ENCODE measurements around the gene TNRC6A.
"Not testable (repeated sequence)": the region's sequence is repeated elsewhere in the genome, so short reads cannot be mapped to it uniquely, and the experiment has no call there.

TNRC6A gene

GRCh38 chr16:24800586-24800985 is 71.1 kb downstream of the TNRC6A start:
- DNase-seq (ENCODE audit: low read depth), result no peak

DNA sequence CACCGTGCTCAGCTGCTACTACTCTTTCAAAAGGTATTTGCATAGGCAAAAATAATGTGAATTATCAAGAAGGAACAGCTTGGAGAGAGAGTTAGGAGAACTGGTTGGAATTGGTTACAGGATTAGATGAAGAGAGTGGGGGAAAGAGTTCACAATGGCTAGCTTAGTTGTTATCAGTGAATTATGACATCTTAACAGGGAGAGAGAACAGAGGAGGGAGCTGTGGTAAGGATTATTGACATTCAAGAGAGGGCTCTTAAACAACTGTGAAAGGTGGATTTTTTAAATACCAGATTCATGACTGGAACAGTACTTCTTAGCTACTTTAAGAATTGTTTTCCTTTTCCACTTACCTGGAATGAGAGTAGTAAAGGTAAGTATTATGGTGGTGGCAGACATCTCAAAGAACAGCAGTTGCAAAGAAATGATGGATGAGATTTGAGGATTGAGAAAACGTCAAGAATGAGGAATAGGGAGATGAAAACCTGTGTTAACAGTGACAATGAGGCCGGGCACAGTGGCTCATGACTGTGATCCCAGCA is 72.4 kb downstream of the TNRC6A start:
- H3K4me3 ChIP-seq (ENCODE audit: low read depth, low read length), result no peak overlapping the region
- DNase-seq (ENCODE audit: low read depth), result no peak

More at GRCh38 chr16:24800586-24800985, 71.1 kb downstream of the TNRC6A start:
- H3K4me3 ChIP-seq (ENCODE audit: low read depth, low read length), result no peak overlapping the region

GRCh38 chr16:24805484-24805883 is 76.0 kb downstream of the TNRC6A start:
- no peak for DNase-seq (ENCODE audit: low read depth)
- no peak overlapping the region for H3K4me3 ChIP-seq (ENCODE audit: low read depth, low read length)

- DNase-seq (ENCODE audit: low read depth), result no peak
- no peak overlapping the region for H3K4me3 ChIP-seq (ENCODE audit: low read depth, low read length)
Measured at GRCh38 chr16:24807301-24807700, 77.8 kb downstream of the TNRC6A start.

DNA sequence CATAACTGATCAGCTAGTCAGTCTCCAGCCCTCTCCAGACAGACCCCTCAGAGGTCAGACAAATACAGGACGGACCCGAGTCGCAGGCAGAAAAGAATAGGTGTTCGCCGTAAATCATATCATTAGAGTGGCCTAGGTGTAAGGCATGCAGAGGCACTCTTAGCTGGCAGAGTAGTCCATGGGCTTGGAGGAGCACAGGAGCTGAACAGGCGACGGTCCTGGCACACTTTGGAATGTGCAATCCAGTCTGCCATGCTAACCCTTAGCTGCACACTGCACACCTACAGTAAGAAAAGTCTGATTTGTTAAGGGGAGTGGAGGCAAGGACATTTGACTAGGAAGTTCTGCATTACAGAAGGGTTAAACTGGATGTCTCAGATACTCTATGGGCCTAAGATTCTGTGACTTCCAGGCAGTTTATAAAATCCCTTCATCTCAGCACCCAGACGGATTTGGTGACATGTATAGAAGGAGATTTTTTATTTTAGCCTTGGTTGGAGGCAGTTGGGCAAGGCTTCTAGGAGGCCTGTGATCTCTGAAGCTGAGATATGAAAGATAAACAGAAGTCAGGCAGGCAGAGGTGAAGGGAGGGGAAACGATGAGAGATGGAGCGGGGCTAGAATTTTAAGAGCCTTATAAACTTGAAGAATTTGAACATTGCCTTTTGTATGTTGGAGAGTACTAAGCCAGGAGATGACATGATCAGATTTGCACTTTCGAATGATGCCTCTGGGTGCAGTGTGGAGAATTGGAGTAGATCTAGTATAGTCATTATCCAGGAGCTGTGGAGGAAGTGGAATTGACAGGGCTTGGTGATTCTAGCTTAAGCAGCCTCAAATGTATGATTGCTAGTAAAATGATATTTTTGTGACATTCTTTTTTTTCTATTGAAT is 81.7 kb downstream of the TNRC6A start:
- H3K4me3 ChIP-seq (ENCODE audit: low read depth, low read length), result no peak overlapping the region
- DNase-seq (ENCODE audit: low read depth), result no peak

DNA sequence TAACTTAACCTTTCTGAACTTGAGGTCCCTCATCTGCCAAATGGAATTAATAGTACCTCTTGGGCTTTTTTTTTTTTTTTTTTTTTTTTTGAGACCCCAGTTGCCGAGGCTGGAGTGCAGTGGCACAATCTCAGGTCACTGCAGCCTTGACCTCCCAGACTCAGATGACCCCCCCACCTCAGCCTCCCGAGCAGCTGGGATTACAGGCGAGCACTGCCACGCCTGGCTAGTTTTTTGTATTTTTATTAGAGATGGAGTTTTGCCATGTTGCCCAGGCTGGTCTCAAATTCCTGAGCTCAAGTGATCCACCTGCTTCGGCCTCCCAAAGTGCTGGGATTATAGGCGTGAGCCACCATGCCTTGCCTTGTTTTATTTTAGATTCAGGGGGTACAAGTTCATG is 83.4 kb downstream of the TNRC6A start:
- DNase-seq (ENCODE audit: low read depth); H3K4me3 ChIP-seq (ENCODE audit: low read depth, low read length): not testable (repeated sequence)

DNA sequence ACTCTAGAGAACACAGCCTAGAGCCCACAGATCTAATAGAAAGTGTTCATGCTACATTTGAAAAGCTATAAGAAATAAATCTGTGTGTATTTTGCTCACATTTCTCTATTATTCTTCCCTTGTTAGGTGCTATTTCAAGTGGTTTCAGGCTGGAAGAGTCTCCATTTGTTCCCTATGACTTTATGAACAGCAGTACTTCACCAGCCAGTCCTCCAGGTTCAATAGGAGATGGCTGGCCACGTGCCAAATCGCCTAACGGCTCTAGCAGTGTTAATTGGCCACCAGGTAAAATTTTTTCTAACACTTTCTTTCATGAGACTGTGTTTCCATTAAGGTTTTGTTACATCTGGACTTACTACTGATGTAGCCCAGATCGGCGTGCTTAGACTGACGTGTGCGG is 85.6 kb downstream of the TNRC6A start:
- DNase-seq (ENCODE audit: low read depth), result no peak
- H3K4me3 ChIP-seq (ENCODE audit: low read depth, low read length), result no peak overlapping the region

- DNase-seq (ENCODE audit: low read depth), result no peak
Measured at GRCh38 chr16:24816688-24817087, 87.2 kb downstream of the TNRC6A start.

GRCh38 chr16:24819462-24820040 is 90.1 kb downstream of the TNRC6A start:
- H3K4me3 ChIP-seq (ENCODE audit: low read depth, low read length), result no peak overlapping the region
- no peak for DNase-seq (ENCODE audit: low read depth)

More at GRCh38 chr16:24816688-24817087, 87.2 kb downstream of the TNRC6A start:
- no peak overlapping the region for H3K4me3 ChIP-seq (ENCODE audit: low read depth, low read length)

- H3K4me3 ChIP-seq (ENCODE audit: low read depth, low read length), result no peak overlapping the region
- DNase-seq (ENCODE audit: low read depth), result no peak
Measured at GRCh38 chr16:24820522-24820921, 91.1 kb downstream of the TNRC6A start.

GRCh38 chr16:24821129-24821528 is 91.7 kb downstream of the TNRC6A start:
- H3K4me3 ChIP-seq (ENCODE audit: low read depth, low read length), result no peak overlapping the region
- no peak for DNase-seq (ENCODE audit: low read depth)

DNA sequence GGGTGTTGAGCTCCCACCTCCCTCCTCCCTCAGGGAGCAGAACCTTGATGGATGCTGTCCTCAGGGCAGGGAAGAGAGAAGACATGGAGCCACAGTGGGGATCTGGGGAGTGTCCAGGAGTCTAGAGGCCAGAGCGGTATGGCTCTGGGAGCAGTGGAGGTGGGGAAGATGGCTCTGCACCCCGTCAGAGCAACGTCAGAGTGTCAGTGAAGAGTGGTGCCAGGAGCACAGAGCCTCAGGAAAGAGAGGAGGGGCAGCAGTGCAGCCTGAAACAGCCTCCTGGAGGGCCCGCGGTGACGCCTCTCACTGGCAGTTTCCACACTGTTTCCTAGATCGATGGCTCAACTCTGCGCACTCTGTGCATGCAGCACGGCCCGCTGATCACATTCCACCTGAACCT is 93.1 kb downstream of the TNRC6A start:
- DNase-seq (ENCODE audit: low read depth), result no peak
- no peak overlapping the region for H3K4me3 ChIP-seq (ENCODE audit: low read depth, low read length)

- no peak for DNase-seq (ENCODE audit: low read depth)
- no peak overlapping the region for H3K4me3 ChIP-seq (ENCODE audit: low read depth, low read length)
Measured at GRCh38 chr16:24822974-24823373, 93.5 kb downstream of the TNRC6A start.

- no peak for DNase-seq (ENCODE audit: low read depth)
- no peak overlapping the region for H3K4me3 ChIP-seq (ENCODE audit: low read depth, low read length)
Measured at GRCh38 chr16:24825696-24826095, 96.2 kb downstream of the TNRC6A start.

- no peak for DNase-seq (ENCODE audit: low read depth)
- H3K4me3 ChIP-seq (ENCODE audit: low read depth, low read length), result no peak overlapping the region
Measured at GRCh38 chr16:24826096-24826690, 96.7 kb downstream of the TNRC6A start.

DNA sequence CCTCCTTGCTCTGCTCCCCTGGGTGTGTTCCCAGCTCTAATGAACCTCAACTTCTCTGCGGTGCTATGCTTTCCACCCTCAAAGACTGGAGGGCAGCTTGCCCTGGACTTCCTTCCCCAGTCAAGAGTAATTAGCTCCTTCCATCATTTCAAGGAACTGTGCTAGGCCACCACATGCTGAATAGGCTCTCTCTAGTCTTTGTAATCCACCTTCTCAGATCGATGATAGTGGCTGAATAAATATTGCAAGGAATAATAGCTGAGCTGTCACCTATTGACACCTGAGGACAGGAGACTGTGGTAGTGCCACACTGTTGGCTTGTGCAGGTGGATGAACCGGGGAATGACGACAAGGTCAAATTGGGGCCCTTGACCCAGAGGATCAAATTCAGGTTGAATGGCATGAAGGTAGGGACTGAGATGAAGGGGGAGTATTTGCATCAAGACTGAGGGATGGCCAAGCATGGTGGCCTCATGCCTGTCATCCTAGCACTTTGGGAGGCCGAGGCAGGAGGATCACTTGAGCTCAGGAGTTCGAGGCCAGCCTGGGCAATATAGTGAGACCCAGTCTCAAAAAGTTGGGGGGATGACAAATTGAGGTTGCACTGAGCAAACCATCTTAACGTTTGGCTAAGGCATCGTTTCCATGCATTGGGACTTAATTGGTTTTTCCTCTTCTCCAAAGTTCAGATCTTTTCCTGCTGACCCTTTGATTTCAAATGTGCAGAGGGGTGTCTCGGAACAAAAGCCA is 97.5 kb downstream of the TNRC6A start:
- no peak for DNase-seq (ENCODE audit: low read depth)
- H3K4me3 ChIP-seq (ENCODE audit: low read depth, low read length), result no peak overlapping the region

DNA sequence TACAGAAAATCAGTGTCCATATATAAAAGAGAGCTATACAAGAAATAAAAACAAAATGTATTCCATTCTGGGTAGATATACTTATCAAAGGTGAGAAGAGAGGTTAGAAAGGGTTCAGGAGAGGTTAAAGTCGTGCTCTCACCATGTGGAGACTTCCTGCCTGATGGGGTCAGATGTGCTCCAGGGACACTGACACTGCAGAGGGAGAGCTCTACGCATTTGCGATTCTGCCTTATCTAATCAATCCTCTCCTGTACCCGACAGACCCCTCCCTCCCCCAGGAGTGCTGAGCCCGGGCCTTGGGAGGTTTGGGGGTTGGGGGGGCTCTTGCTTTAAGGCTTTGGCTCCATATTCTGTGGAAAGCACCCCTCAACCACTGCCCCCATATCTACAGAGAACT is 99.7 kb downstream of the TNRC6A start:
- H3K4me3 ChIP-seq (ENCODE audit: low read depth, low read length), result no peak overlapping the region
- no peak for DNase-seq (ENCODE audit: low read depth)

GRCh38 chr16:24833352-24833751 is 103.9 kb downstream of the TNRC6A start:
- H3K4me3 ChIP-seq (ENCODE audit: low read depth, low read length), result no peak overlapping the region
- no peak for DNase-seq (ENCODE audit: low read depth)

GRCh38 chr16:24834459-24835335 is 105.2 kb downstream of the TNRC6A start:
- DNase-seq (ENCODE audit: low read depth), result no peak
- H3K4me3 ChIP-seq (ENCODE audit: low read depth, low read length), result no peak overlapping the region
